GM19397 (cell line): ENCODE data around the gene MFSD12.
"Not testable (repeated sequence)": the region's sequence is repeated elsewhere in the genome, so short reads cannot be mapped to it uniquely, and the experiment has no call there.

Source experiments
- ATAC-seq: cut with Tn5 transposase; IDR thresholded peaks from one replicate; pipeline ENCODE4 v1.9.1; 2021; ENCODE audit warnings: mild to moderate bottlenecking, moderate library complexity; ENCODE audit not compliant: unreplicated experiment

Gene MFSD12

GRCh38 chr19:3538965-3539755 is 18.2 kb downstream of the MFSD12 start, which contains the start of gene TEKTIP1:
TSS of gene TEKTIP1 (plus strand) at chr19:3539174. CDS start at chr19:3539178, 4 bp downstream.
- ATAC-seq: no peak

- ATAC-seq: no peak
Observed at GRCh38 chr19:3538258-3538929, 19.0 kb downstream of the MFSD12 start.

GRCh38 chr19:3537438-3538240 is 19.7 kb downstream of the MFSD12 start:
- no peak for ATAC-seq

- no peak for ATAC-seq
Observed at GRCh38 chr19:3537101-3537437, 20.3 kb downstream of the MFSD12 start.

GRCh38 chr19:3536429-3537100 is 20.8 kb downstream of the MFSD12 start:
- no peak for ATAC-seq

GRCh38 chr19:3535981-3536380 is 21.4 kb downstream of the MFSD12 start:
- no peak for ATAC-seq

- no peak for ATAC-seq
Observed at GRCh38 chr19:3535563-3535965, 21.8 kb downstream of the MFSD12 start.

- ATAC-seq: no peak
Observed at GRCh38 chr19:3535235-3535535, 22.2 kb downstream of the MFSD12 start.

- no peak for ATAC-seq
Observed at GRCh38 chr19:3534375-3535234, 22.8 kb downstream of the MFSD12 start.

- no peak for ATAC-seq
Observed at GRCh38 chr19:3533563-3534216, 23.7 kb downstream of the MFSD12 start.

GRCh38 chr19:3533033-3533432 is 24.4 kb downstream of the MFSD12 start:
- ATAC-seq: no peak

GRCh38 chr19:3532154-3532786 is 25.1 kb downstream of the MFSD12 start:
- no peak for ATAC-seq

GRCh38 chr19:3531716-3532115 is 25.7 kb downstream of the MFSD12 start:
- ATAC-seq: no peak

- ATAC-seq: no peak
Observed at GRCh38 chr19:3530389-3530788, 27.0 kb downstream of the MFSD12 start.

GRCh38 chr19:3529299-3529698 is 28.1 kb downstream of the MFSD12 start:
- ATAC-seq: not testable (repeated sequence)

GRCh38 chr19:3528539-3529211 is 28.7 kb downstream of the MFSD12 start:
- ATAC-seq: no peak

- no peak for ATAC-seq
Observed at GRCh38 chr19:3528080-3528479, 29.3 kb downstream of the MFSD12 start.

- no peak for ATAC-seq
Observed at GRCh38 chr19:3527238-3527910, 30.0 kb downstream of the MFSD12 start.
